ENCODE measurements around the gene ZNF14. TPM values are rescaled to one million over a fixed set of nuclear protein-coding genes. Genes with fewer than 3 reads are reported as not detected.

Gene ZNF14
- total and polyA plus RNA-seq, 2 of the 13 experiments (the other 11 are each of a cell fraction or from before 2014, with no cell fraction given), result 1.9 to 6.2 TPM

DNA sequence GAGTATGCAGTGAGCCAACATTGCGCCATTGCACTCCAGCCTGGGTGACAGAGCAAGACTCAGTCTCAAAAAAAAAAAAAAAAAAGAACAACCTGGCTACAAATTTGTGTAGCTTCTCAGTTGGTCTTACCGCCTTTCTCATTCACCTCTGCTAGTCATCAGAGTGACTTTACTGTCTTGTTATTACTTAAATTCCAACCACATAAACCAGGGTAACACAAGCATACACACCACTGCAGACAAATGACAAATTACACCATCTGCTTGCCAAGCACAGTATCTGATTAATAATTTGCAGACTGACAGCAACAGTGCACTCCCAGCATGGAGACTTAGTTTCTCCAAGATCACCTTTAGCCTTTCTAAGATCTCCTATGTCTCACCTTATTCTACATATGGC, 11.0 kb downstream of the ZNF14 start:
- DNase-seq (ENCODE audit: low spot score) (no peak), FAIRE-seq (no peak), ATAC-seq (no peak)
- WGBS (ENCODE audit: low lambda C conversion rate), result 98% methylated on average over 2 of the region's 2 CpGs
- H3K4me1 ChIP-seq (ENCODE audit: insufficient read depth, low read length), result no peaks in the 10 kb centered on the region
- no TSS peak for BruUV-seq (replicated peaks)
- intact Hi-C loops (cut with micrococcal nuclease; ENCODE audit: unreplicated experiment) (no loop called here), in situ Hi-C loops (cut with HindIII; ENCODE audit: extremely low pct_ligation_motif_present, low pct_unique_long_range_greater_than_20kb) (no loop called here)
- H3K79me2 ChIP-seq (ENCODE audit: insufficient read depth, low read length), result peaks cover 17% of the 10 kb centered on the region
- peaks cover 0 to 5% of the 10 kb centered on the region in 2 experiments; a peak in 2 of 5 replicates for H3K36me3 ChIP-seq (replicated peaks in 1 of 2; ENCODE audit: control insufficient read depth in 1 of 2, insufficient read depth in 2 of 2, low read length in 2 of 2)
- H3K9ac ChIP-seq (ENCODE audit: insufficient read depth, low read depth, low read length), result no peak overlapping the region
- H4K20me1 ChIP-seq (ENCODE audit: insufficient read depth, low read length), result no peaks in the 10 kb centered on the region
- CTCF ChIA-PET (ENCODE audit: low intra/inter-chr PET ratio, low total read pairs), result no interaction called here
- H3K4me3 ChIP-seq (replicated peaks in 1 of 3; ENCODE audit: insufficient read depth in 1 of 3, low read depth in 2 of 3, low read length in 3 of 3), result no peak overlapping the region
- no peak overlapping the region for H2AFZ ChIP-seq (ENCODE audit: low read length)
- TF ChIP-seq SALL2 (CRISPR knock-in tag; IDR thresholded peaks at IDR 0.05) (no peak), ADNP (CRISPR knock-in tag; IDR thresholded peaks at IDR 0.05) (no peak), ZNF3 (CRISPR knock-in tag; IDR thresholded peaks at IDR 0.05) (no peak), ZNF614 (CRISPR knock-in tag; IDR thresholded peaks at IDR 0.05; ENCODE audit: borderline replicate concordance) (no peak), SETDB1 (CRISPR knock-in tag; IDR thresholded peaks at IDR 0.05; ENCODE audit: borderline replicate concordance) (no peak), MED13 (CRISPR knock-in tag; IDR thresholded peaks at IDR 0.05) (no peak), ZNF136 (CRISPR knock-in tag; IDR thresholded peaks at IDR 0.05; ENCODE audit: low read depth) (no peak)
- TF ChIP-seq, protein P1, sequence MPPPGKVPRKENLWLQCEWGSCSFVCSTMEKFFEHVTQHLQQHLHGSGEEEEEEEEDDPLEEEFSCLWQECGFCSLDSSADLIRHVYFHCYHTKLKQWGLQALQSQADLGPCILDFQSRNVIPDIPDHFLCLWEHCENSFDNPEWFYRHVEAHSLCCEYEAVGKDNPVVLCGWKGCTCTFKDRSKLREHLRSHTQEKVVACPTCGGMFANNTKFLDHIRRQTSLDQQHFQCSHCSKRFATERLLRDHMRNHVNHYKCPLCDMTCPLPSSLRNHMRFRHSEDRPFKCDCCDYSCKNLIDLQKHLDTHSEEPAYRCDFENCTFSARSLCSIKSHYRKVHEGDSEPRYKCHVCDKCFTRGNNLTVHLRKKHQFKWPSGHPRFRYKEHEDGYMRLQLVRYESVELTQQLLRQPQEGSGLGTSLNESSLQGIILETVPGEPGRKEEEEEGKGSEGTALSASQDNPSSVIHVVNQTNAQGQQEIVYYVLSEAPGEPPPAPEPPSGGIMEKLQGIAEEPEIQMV (CRISPR knock-in tag; IDR thresholded peaks at IDR 0.05; ENCODE audit: low read depth), result no peak
- TF ChIP-seq, protein P2, sequence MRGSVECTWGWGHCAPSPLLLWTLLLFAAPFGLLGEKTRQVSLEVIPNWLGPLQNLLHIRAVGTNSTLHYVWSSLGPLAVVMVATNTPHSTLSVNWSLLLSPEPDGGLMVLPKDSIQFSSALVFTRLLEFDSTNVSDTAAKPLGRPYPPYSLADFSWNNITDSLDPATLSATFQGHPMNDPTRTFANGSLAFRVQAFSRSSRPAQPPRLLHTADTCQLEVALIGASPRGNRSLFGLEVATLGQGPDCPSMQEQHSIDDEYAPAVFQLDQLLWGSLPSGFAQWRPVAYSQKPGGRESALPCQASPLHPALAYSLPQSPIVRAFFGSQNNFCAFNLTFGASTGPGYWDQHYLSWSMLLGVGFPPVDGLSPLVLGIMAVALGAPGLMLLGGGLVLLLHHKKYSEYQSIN (CRISPR knock-in tag; IDR thresholded peaks at IDR 0.05; ENCODE audit: borderline replicate concordance), result no peak
- TF ChIP-seq, protein P3, sequence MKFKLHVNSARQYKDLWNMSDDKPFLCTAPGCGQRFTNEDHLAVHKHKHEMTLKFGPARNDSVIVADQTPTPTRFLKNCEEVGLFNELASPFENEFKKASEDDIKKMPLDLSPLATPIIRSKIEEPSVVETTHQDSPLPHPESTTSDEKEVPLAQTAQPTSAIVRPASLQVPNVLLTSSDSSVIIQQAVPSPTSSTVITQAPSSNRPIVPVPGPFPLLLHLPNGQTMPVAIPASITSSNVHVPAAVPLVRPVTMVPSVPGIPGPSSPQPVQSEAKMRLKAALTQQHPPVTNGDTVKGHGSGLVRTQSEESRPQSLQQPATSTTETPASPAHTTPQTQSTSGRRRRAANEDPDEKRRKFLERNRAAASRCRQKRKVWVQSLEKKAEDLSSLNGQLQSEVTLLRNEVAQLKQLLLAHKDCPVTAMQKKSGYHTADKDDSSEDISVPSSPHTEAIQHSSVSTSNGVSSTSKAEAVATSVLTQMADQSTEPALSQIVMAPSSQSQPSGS (CRISPR knock-in tag; IDR thresholded peaks at IDR 0.05), result no peak
- TF ChIP-seq, protein P4, sequence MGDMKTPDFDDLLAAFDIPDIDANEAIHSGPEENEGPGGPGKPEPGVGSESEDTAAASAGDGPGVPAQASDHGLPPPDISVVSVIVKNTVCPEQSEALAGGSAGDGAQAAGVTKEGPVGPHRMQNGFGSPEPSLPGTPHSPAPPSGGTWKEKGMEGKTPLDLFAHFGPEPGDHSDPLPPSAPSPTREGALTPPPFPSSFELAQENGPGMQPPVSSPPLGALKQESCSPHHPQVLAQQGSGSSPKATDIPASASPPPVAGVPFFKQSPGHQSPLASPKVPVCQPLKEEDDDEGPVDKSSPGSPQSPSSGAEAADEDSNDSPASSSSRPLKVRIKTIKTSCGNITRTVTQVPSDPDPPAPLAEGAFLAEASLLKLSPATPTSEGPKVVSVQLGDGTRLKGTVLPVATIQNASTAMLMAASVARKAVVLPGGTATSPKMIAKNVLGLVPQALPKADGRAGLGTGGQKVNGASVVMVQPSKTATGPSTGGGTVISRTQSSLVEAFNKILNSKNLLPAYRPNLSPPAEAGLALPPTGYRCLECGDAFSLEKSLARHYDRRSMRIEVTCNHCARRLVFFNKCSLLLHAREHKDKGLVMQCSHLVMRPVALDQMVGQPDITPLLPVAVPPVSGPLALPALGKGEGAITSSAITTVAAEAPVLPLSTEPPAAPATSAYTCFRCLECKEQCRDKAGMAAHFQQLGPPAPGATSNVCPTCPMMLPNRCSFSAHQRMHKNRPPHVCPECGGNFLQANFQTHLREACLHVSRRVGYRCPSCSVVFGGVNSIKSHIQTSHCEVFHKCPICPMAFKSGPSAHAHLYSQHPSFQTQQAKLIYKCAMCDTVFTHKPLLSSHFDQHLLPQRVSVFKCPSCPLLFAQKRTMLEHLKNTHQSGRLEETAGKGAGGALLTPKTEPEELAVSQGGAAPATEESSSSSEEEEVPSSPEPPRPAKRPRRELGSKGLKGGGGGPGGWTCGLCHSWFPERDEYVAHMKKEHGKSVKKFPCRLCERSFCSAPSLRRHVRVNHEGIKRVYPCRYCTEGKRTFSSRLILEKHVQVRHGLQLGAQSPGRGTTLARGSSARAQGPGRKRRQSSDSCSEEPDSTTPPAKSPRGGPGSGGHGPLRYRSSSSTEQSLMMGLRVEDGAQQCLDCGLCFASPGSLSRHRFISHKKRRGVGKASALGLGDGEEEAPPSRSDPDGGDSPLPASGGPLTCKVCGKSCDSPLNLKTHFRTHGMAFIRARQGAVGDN (CRISPR knock-in tag; IDR thresholded peaks at IDR 0.05), result no peak
- TF ChIP-seq, protein P5, sequence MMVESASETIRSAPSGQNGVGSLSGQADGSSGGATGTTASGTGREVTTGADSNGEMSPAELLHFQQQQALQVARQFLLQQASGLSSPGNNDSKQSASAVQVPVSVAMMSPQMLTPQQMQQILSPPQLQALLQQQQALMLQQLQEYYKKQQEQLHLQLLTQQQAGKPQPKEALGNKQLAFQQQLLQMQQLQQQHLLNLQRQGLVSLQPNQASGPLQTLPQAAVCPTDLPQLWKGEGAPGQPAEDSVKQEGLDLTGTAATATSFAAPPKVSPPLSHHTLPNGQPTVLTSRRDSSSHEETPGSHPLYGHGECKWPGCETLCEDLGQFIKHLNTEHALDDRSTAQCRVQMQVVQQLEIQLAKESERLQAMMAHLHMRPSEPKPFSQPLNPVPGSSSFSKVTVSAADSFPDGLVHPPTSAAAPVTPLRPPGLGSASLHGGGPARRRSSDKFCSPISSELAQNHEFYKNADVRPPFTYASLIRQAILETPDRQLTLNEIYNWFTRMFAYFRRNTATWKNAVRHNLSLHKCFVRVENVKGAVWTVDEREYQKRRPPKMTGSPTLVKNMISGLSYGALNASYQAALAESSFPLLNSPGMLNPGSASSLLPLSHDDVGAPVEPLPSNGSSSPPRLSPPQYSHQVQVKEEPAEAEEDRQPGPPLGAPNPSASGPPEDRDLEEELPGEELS (CRISPR knock-in tag; IDR thresholded peaks at IDR 0.05), result no peak
- no peak overlapping the region for H3K27ac ChIP-seq (ENCODE audit: extremely low read length, insufficient read depth, low read length)
- POLR2A ChIA-PET, result no interaction called here
- H3K4me2 ChIP-seq (ENCODE audit: low read depth, low read length), result no peak overlapping the region
- H3K9me3 ChIP-seq (ENCODE audit: low read length), result peaks cover 72% of the 10 kb centered on the region
- H3K27me3 ChIP-seq (ENCODE audit: control insufficient read depth in 1 of 2, insufficient read depth in 2 of 2, low read length in 2 of 2), result no peaks in the 10 kb centered on the region
